GM21447 (cell line): ENCODE data around the gene TSR3.

Source experiments
- ATAC-seq: cut with Tn5 transposase; IDR thresholded peaks from one replicate; pipeline ENCODE4 v1.9.1; 2021; ENCODE audit not compliant: unreplicated experiment

The TSR3 gene

GRCh38 chr16:1355591-1355990 is 3.9 kb upstream of the TSR3 start:
- no peak for ATAC-seq

- no peak for ATAC-seq
These were observed 3.3 kb upstream of the TSR3 start for GRCh38 chr16:1354815-1355540.

- ATAC-seq, result peak; percentile 20
These were observed 480 bp downstream of the TSR3 start for GRCh38 chr16:1351215-1351581.

DNA sequence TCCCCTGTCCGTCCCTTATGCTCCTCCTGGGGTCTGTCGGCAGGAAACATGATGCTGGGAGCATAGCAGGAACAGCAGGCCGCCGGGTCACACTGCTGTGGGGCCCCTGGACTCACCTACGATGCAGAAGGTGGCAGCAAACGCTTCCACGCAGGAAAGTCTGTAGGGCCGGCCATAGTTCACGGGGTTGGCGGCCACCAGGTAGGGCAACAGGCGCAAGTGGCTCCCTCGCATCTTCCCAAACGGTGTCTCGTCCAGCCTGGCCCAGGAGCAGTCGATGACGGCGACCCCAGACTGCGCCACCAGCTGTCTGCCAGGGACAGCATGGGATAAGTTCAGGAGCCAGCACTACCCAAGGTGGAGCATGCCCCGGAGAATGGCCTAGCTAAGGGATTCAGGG is 987 bp downstream of the TSR3 start:
- no peak for ATAC-seq

DNA sequence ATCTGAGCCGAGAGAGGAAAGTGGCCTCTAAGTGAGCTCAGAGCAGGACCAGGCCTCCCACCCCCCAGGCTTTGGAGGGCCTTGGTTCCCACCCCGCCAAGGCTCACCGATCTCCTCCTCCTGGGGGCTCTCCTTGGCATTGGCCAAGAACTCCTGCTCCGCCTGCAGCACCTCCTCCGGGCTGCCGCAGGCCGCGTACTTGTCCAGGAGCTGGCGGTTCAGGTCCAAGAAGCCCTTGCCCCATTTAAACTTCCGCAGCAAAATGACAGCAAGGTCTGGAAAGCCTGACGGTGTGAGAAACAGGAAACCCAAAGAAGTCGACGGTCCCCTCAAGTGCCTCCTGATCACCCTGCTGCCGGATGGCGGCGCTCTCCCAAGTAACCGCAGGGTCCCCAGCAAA is 1.7 kb downstream of the TSR3 start:
- ATAC-seq, result no peak

- no peak for ATAC-seq
These were observed 2.3 kb downstream of the TSR3 start for GRCh38 chr16:1349351-1349750.

GRCh38 chr16:1348926-1349325 is 2.8 kb downstream of the TSR3 start:
- ATAC-seq, result no peak

DNA sequence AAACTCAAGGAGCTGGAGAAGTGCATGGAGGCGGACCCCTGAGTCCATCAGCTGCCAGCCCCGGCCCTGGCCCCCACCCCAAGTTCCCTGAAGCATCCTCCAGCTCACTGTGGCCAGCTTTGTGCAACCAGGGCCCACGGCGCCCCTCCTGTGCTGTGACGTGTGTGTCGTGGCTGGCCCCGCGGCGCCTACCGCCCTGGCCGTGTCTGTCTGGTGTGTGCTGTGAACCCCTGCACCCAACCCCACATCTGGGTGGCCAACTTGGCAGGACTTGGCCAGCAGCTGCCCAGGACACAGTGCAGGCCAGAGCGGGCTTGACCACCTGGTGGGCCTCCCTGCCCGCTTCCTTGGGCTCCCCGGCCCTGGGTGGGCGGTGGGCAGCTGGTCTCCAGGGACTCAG is 3.2 kb downstream of the TSR3 start:
- ATAC-seq, result no peak

- ATAC-seq, result no peak
These were observed 3.7 kb downstream of the TSR3 start for GRCh38 chr16:1347962-1348361.

DNA sequence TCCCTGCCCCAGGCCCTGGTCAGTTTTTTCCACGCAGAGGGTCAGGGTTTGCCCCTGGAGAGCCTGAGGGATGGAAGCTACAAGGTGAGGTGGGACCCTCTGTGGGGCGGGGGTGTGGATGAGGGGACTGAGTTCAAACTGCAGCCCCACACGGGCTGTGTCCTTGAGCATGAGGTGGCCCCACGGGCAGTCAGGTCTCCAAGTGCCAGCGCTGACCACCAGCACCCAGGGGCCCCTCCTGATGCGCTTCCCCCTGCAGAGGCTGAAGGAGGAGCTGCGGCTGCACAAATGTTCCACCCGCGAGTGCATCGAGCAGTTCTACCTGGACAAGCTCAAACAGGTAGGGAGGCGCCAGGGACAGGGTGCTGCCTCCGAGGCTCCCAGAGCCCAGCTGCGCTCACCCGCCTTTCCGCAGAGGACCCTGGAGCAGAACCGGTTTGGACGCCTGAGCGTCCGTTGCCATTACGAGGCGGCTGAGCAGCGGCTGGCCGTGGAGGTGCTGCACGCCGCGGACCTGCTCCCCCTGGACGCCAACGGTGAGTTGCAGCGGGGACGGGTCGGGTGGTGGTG is 4.3 kb downstream of the TSR3 start:
- ATAC-seq, result no peak

GRCh38 chr16:1346422-1347285 is 5.0 kb downstream of the TSR3 start:
- no peak for ATAC-seq

GRCh38 chr16:1345651-1346421 is 5.8 kb downstream of the TSR3 start:
- no peak for ATAC-seq

DNA sequence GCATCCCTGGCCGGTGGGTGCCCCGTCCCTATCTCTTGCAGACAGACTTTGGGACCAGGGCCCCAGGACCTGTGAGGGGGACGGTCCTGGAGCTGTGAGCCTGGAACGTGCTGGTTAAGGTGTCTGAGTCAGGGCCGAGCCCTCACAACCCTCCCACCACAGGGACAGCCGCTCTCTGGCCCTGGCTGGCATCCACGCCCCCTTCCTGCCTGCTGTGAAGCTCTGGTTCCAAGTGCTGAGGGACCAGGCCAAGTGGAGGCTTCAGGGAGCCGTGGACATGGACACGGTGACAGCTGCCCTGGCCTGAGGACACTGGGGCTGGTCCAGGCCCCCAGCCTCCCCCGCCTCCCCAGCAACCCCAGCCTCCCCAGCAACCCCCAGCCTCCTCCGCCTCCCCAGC is 6.6 kb downstream of the TSR3 start:
- no peak for ATAC-seq

- ATAC-seq, result no peak
These were observed 7.2 kb downstream of the TSR3 start for GRCh38 chr16:1344499-1344898.

DNA sequence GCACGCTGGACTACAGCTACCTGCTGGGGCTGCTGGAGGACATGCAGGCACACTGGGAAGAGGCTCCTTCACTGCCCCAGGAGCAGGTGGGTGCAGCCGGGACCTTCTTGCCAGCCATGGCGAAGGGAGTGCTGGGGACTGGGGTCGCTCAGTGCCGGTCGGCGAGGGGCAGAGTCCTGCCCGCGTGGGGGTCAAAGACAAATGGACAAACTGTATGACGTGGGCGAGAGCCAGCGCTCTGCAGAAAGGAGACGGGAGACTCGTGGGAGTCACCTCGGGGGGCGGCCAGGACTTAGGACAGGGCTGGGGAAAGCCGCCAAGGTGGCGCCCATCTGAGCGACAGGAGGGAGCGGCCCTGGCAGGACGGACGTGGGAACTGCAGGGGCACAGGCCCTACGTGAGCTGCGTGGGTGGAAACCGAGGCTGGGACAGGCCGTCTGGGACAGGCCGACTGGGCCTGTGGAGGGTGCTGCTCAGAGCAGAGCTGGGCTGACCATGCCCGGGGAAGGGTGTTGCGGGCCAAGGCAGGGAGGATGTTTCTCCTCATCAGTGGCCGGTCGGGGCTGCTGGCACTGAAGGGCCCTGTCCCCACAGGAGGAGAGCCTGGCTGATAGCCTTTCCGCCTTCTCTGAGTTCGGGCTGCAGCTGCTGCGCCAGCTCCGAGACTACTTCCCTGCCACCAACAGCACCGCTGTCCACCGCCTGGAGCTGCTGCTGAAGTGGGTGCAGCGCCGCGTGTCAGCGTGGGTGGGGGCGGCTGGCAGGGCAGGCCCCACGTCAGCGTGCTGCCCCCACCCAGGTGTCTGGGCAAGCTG is 8.0 kb downstream of the TSR3 start:
- no peak for ATAC-seq

DNA sequence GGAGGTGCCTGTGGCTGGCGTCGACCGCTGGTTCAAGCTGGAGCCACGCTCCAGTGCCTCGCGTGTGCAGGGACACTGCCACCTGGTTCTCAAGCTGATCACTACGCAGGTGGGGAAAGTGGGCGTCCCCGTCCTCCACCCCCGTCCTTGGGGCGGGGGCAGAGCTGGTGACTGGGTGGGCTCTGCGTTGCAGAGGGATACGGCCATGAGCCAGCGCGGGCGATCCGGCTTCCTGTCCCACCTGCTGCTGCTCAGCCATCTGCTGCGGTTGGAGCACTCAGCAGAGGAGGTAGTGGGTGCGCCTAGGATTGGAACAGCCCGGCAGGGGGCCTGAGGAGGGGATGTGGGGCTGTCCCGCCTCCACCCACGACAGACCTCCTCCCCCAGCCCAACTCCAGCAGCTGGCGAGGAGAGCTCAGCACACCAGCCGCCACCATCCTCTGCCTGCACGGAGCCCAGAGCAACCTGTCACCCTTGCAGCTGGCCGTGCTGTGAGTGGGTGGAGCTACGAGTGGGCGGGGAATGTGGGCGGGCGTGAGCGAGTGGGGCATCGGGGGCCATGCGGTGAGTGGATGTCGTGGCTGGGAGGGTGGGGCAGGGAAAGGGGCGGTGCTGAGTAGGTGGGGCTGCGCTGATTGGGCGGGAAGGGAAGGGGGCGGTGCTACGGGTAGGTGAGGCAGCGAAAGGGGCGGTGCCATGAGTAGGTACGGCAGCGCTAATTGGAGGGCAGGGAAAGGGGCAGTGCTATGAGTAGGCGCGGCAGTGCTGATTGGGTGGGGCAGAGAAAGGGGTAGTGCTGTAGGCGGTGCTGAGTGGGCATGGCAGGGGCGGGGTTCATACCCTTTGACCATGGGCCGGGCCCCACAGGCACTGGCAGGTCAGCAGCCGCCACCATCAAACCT is 8.9 kb downstream of the TSR3 start:
- ATAC-seq, result peak; percentile 88

GRCh38 chr16:1341495-1342420 is 9.9 kb downstream of the TSR3 start:
- ATAC-seq, result no peak

DNA sequence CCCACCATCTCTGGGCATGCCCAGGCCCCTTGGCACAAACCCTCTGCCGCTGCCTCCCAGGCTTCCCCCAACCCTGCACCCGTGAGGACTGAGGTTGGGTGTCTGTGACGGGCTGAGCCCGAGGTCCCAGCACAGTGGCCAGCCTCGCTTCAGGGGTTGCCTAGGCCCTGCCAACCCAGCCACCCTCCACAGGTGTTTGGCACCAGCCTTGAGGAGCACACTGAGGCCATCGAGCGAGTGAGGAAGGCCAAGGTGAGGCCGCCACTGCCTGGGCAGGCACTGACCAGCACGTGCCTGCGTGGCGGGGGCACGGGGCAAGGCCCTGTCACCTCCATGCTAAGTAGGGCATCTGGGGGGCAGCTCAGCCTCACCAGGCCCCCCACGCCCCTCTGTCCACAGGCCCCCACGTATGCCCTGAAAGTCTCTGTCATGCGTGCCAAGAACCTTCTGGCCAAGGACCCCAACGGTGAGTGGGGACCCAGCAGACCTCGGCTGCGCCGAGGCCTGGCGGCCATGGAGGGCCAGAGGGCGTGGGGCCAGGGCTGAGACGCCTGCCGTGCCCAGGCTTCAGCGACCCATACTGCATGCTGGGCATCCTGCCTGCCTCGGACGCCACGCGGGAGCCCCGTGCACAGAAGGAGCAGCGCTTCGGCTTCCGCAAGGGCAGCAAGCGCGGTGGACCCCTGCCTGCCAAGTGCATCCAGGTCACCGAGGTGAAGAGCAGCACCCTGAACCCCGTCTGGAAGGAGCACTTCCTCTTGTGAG is 10.8 kb downstream of the TSR3 start:
- ATAC-seq, result no peak
